HG03066 (cell line): ENCODE measurements around the gene OLIG1.

Experiments
- ATAC-seq: cut with Tn5 transposase; IDR thresholded peaks from one replicate; pipeline ENCODE4 v1.9.1; 2021; ENCODE audit warnings: low read depth; ENCODE audit not compliant: unreplicated experiment

The OLIG1 gene

GRCh38 chr21:33089395-33090119 is 19.6 kb downstream of the OLIG1 start:
- no peak for ATAC-seq

- ATAC-seq, result no peak
Measured at GRCh38 chr21:33096426-33096825, 26.5 kb downstream of the OLIG1 start.

GRCh38 chr21:33099131-33099530 is 29.2 kb downstream of the OLIG1 start:
- ATAC-seq, result no peak

GRCh38 chr21:33101300-33101911 is 31.5 kb downstream of the OLIG1 start:
- no peak for ATAC-seq

GRCh38 chr21:33105088-33105487 is 35.1 kb downstream of the OLIG1 start:
- ATAC-seq, result no peak

- ATAC-seq, result no peak
Measured at GRCh38 chr21:33108228-33108627, 38.3 kb downstream of the OLIG1 start.

- ATAC-seq, result no peak
Measured at GRCh38 chr21:33109574-33110339, 39.8 kb downstream of the OLIG1 start.

GRCh38 chr21:33110340-33110715 is 40.4 kb downstream of the OLIG1 start:
- ATAC-seq, result no peak

- no peak for ATAC-seq
Measured at GRCh38 chr21:33111577-33111976, 41.6 kb downstream of the OLIG1 start.

- no peak for ATAC-seq
Measured at GRCh38 chr21:33112151-33112550, 42.2 kb downstream of the OLIG1 start.

- no peak for ATAC-seq
Measured at GRCh38 chr21:33112681-33113080, 42.7 kb downstream of the OLIG1 start.

- no peak for ATAC-seq
Measured at GRCh38 chr21:33113131-33113530, 43.2 kb downstream of the OLIG1 start.

GRCh38 chr21:33114276-33114675 is 44.3 kb downstream of the OLIG1 start:
- no peak for ATAC-seq

- ATAC-seq, result no peak
Measured at GRCh38 chr21:33115631-33116510, 45.9 kb downstream of the OLIG1 start.

GRCh38 chr21:33116676-33117075 is 46.7 kb downstream of the OLIG1 start:
- ATAC-seq, result no peak

GRCh38 chr21:33117101-33117888 is 47.4 kb downstream of the OLIG1 start:
- no peak for ATAC-seq
